Loucy (cell line): ENCODE measurements around the gene DCDC1.

Experiments used
- H2AFZ ChIP-seq: fragments of 200-600 bp; sonication (generic); 2 replicates; pipeline ENCODE4 v1.6.0; 2016; ENCODE audit warnings: antibody characterized with exemption, mild to moderate bottlenecking, low read length, moderate library complexity
- H3F3A ChIP-seq: fragments of 200-600 bp; 2 replicates; pipeline ENCODE4 v1.6.0; 2016; ENCODE audit warnings: antibody characterized with exemption, low read depth, mild to moderate bottlenecking
- H3K27me3 ChIP-seq: fragments of 200-600 bp; sonication (generic); 2 replicates; pipeline ENCODE4 v1.6.1; 2014; ENCODE audit warnings: low read length, mild to moderate bottlenecking; ENCODE audit not compliant: insufficient read depth, poor library complexity, severe bottlenecking
- H3K36me3 ChIP-seq: fragments of 200-600 bp; sonication (generic); 2 replicates; pipeline ENCODE4 v1.6.1; 2016; ENCODE audit warnings: low read length; ENCODE audit not compliant: insufficient read depth
- H3K4me1 ChIP-seq: fragments of 200-600 bp; sonication (generic); 2 replicates; pipeline ENCODE4 v1.5.1; 2014; ENCODE audit warnings: low read length, mild to moderate bottlenecking; ENCODE audit not compliant: insufficient read depth, poor library complexity, severe bottlenecking
- H3K4me2 ChIP-seq: fragments of 200-600 bp; sonication (generic); 2 replicates; pipeline ENCODE4 v1.6.0; 2014; ENCODE audit warnings: antibody characterized with exemption, low read length, low read depth, mild to moderate bottlenecking; ENCODE audit not compliant: poor library complexity, severe bottlenecking
- H3K4me3 ChIP-seq: fragments of 200-600 bp; sonication (generic); 2 replicates; pipeline ENCODE4 v1.5.1; 2014; ENCODE audit warnings: low read length, mild to moderate bottlenecking, mixed read lengths; ENCODE audit not compliant: poor library complexity, severe bottlenecking
- H3K79me2 ChIP-seq: fragments of 200-600 bp; sonication (generic); 2 replicates; pipeline ENCODE4 v1.6.1; 2014; ENCODE audit warnings: low read length; ENCODE audit not compliant: insufficient read depth
- H3K9ac ChIP-seq: fragments of 200-600 bp; sonication (generic); 2 replicates; pipeline ENCODE4 v1.6.0; 2014; ENCODE audit warnings: mild to moderate bottlenecking, low read depth, low read length, moderate library complexity; ENCODE audit not compliant: poor library complexity, severe bottlenecking
- H3K9me2 ChIP-seq: fragments of 200-600 bp; sonication (generic); replicated peaks from 2 replicates; pipeline ENCODE4 v1.6.1; 2016; ENCODE audit warnings: low read depth, low read length, mixed read lengths
- H3K9me3 ChIP-seq: fragments of 200-600 bp; sonication (generic); 2 replicates; pipeline ENCODE4 v1.6.1; 2014; ENCODE audit warnings: mild to moderate bottlenecking, antibody characterized with exemption, low read length, low read depth; ENCODE audit not compliant: insufficient read depth
- H4K20me1 ChIP-seq: fragments of 200-600 bp; sonication (generic); 2 replicates; pipeline ENCODE4 v1.6.0; 2014; ENCODE audit warnings: antibody characterized with exemption, low read length, mild to moderate bottlenecking; ENCODE audit not compliant: insufficient read depth, poor library complexity, severe bottlenecking
- CTCF ChIP-seq: fragments of 200-600 bp; sonication (generic); conservative IDR thresholded peaks from 2 replicates; pipeline ENCODE4 v1.5.1; 2014; ENCODE audit warnings: mild to moderate bottlenecking, antibody characterized with exemption, low read length
- EZH2phosphoT487 ChIP-seq: fragments of 200-600 bp; IDR thresholded peaks from 2 replicates; pipeline ENCODE4 v1.6.1; 2018; ENCODE audit warnings: antibody characterized with exemption, mild to moderate bottlenecking, moderate library complexity, borderline replicate concordance

Gene DCDC1

GRCh38 chr11:30823119-30823518 lies 546.4 kb downstream of the DCDC1 start:
- Histone ChIP-seq H3K4me3 (no peak overlapping the region), H3K27me3 (no peaks in the 10 kb centered on the region), H3K9me3 (no peaks in the 10 kb centered on the region), H3K79me2 (no peaks in the 10 kb centered on the region), H2AFZ (no peak overlapping the region), H4K20me1 (no peaks in the 10 kb centered on the region), H3K9ac (no peak overlapping the region), H3K4me2 (no peak overlapping the region), H3K4me1 (no peaks in the 10 kb centered on the region), H3K9me2 (no peaks in the 10 kb centered on the region), H3F3A (no peaks in the 10 kb centered on the region), H3K36me3 (no peaks in the 10 kb centered on the region)
- TF ChIP-seq EZH2phosphoT487 (no peak), CTCF (no peak)

GRCh38 chr11:30821438-30821965 lies 548.0 kb downstream of the DCDC1 start:
- no peak overlapping the region for H3K4me3 ChIP-seq
- no peak overlapping the region for H3K9ac ChIP-seq
- TF ChIP-seq CTCF (no peak), EZH2phosphoT487 (no peak)
- no peaks in the 10 kb centered on the region for H3F3A ChIP-seq
- H3K79me2 ChIP-seq = no peaks in the 10 kb centered on the region
- no peaks in the 10 kb centered on the region for H4K20me1 ChIP-seq
- H2AFZ ChIP-seq = no peak overlapping the region
- no peaks in the 10 kb centered on the region for H3K27me3 ChIP-seq
- no peaks in the 10 kb centered on the region for H3K9me2 ChIP-seq
- no peaks in the 10 kb centered on the region for H3K36me3 ChIP-seq
- H3K9me3 ChIP-seq = no peaks in the 10 kb centered on the region; the same call in 1 of the 2 replicates
- H3K4me1 ChIP-seq = no peaks in the 10 kb centered on the region
- H3K4me2 ChIP-seq = no peak overlapping the region

GRCh38 chr11:30818721-30819120 lies 550.8 kb downstream of the DCDC1 start:
- no peaks in the 10 kb centered on the region; the same call in 1 of the 2 replicates for H3K9me3 ChIP-seq
- no peaks in the 10 kb centered on the region for H3K4me1 ChIP-seq
- no peaks in the 10 kb centered on the region for H3K27me3 ChIP-seq
- no peak overlapping the region for H3K9ac ChIP-seq
- TF ChIP-seq EZH2phosphoT487 = no peak
- TF ChIP-seq CTCF = no peak
- H3K9me2 ChIP-seq = no peaks in the 10 kb centered on the region
- H3K4me2 ChIP-seq = no peak overlapping the region
- no peaks in the 10 kb centered on the region for H4K20me1 ChIP-seq
- H3K79me2 ChIP-seq = no peaks in the 10 kb centered on the region
- H2AFZ ChIP-seq = no peak overlapping the region
- no peaks in the 10 kb centered on the region for H3F3A ChIP-seq
- H3K36me3 ChIP-seq = no peaks in the 10 kb centered on the region
- H3K4me3 ChIP-seq = no peak overlapping the region
